Upper lobe of right lung (tissue), 1 donor: Measurements from ENCODE around the gene BTBD1. TPM values are rescaled to one million over a fixed set of nuclear protein-coding genes. Genes with fewer than 3 reads are reported as not detected.

Experiments used
- ATAC-seq: fragments of 200-7000 bp; cut with Tn5 transposase; one replicate; pipeline ENCODE4 v1.9.1; 2020; ENCODE audit warnings: mild to moderate bottlenecking, moderate library complexity
- DNase-seq: peaks from one replicate; pipeline ENCODE4 v3.0.0-alpha.2; 2020
- H3K27ac ChIP-seq: fragments of 200-600 bp; one replicate; pipeline ENCODE4 v1.8.0; 2022
- H3K27me3 ChIP-seq: fragments of 200-600 bp; one replicate; pipeline ENCODE4 v1.8.0; 2022; ENCODE audit warnings: mild to moderate bottlenecking
- H3K36me3 ChIP-seq: fragments of 200-600 bp; one replicate; pipeline ENCODE4 v1.8.0; 2022
- H3K4me1 ChIP-seq: fragments of 200-600 bp; one replicate; pipeline ENCODE4 v1.8.0; 2022
- H3K4me3 ChIP-seq: fragments of 200-600 bp; one replicate; pipeline ENCODE4 v1.8.0; 2022; ENCODE audit warnings: mild to moderate bottlenecking
- H3K9me3 ChIP-seq: fragments of 200-600 bp; one replicate; pipeline ENCODE4 v1.8.0; 2022
- CTCF ChIP-seq: fragments of 200-600 bp; IDR thresholded peaks from one replicate; pipeline ENCODE4 v1.8.0; 2022; ENCODE audit warnings: antibody characterized with exemption
- intact Hi-C: fragments of 100-400 bp; cut with DNase I; formaldehyde crosslinking; loops from one replicate; pipeline ENCODE4 v1.11.0; 2022
- total RNA-seq: library from RNA; stranded (reverse); fragmentation: NEBNext Ultra II Directional; extraction: Animal tissue kit (Norgen Biotek cat#: 25700); gene quantifications from one replicate; pipeline ENCODE4 v1.2.1, GENCODE V29; 2021
- donor health status: DM: no; HTN: yes; CAD: no; lungs with severe emphysema.

The BTBD1 gene
- total RNA-seq, 1 donor from 2014 or later, result 44.6 TPM

GRCh38 chr15:82985688-82986441, 81.2 kb downstream of the BTBD1 start, which contains the start of gene RAMAC:
TSS of gene RAMAC (plus strand) at chr15:82986210. CDS start at chr15:82989019, 2,809 bp downstream.
- intact Hi-C loops, result no loop called here
- H3K4me1 ChIP-seq, result peaks cover 15% of the 10 kb centered on the region
- DNase-seq, result peak; percentile 95
- H3K27ac ChIP-seq, result peak within 1 kb of the TSS; percentile 75
- H3K27me3 ChIP-seq, result no peaks in the 10 kb centered on the region
- no peak for TF ChIP-seq CTCF
- ATAC-seq, result peak; percentile 98
- H3K36me3 ChIP-seq, result peaks cover 26% of the 10 kb centered on the region
- no peaks in the 10 kb centered on the region for H3K9me3 ChIP-seq
- H3K4me3 ChIP-seq, result peak within 1 kb of the TSS; percentile 91

- no peaks in the 10 kb centered on the region for H3K27me3 ChIP-seq
- no peak for TF ChIP-seq CTCF
- no peak overlapping the region for H3K27ac ChIP-seq
- ATAC-seq (no peak), DNase-seq (no peak)
- no peak overlapping the region for H3K4me3 ChIP-seq
- no peaks in the 10 kb centered on the region for H3K36me3 ChIP-seq
- peaks cover 5% of the 10 kb centered on the region for H3K4me1 ChIP-seq
- no peaks in the 10 kb centered on the region for H3K9me3 ChIP-seq
- intact Hi-C loops, result no loop called here
Measured at GRCh38 chr15:82980981-82981380, 86.1 kb downstream of the BTBD1 start.

- Histone ChIP-seq H3K36me3 (no peaks in the 10 kb centered on the region), H3K27ac (no peak overlapping the region), H3K4me1 (no peaks in the 10 kb centered on the region), H3K27me3 (no peaks in the 10 kb centered on the region), H3K9me3 (no peaks in the 10 kb centered on the region), H3K4me3 (no peak overlapping the region)
- intact Hi-C loops, result no loop called here
- ATAC-seq (no peak), DNase-seq (no peak)
- no peak for TF ChIP-seq CTCF
Measured at GRCh38 chr15:82979726-82980125, 87.3 kb downstream of the BTBD1 start.

GRCh38 chr15:82978438-82978837, 88.6 kb downstream of the BTBD1 start:
- no peaks in the 10 kb centered on the region for H3K4me1 ChIP-seq
- ATAC-seq (no peak), DNase-seq (no peak)
- TF ChIP-seq CTCF, result no peak
- H3K27ac ChIP-seq, result no peak overlapping the region
- no peaks in the 10 kb centered on the region for H3K36me3 ChIP-seq
- intact Hi-C loops, result no loop called here
- no peak overlapping the region for H3K4me3 ChIP-seq
- H3K27me3 ChIP-seq, result no peaks in the 10 kb centered on the region
- H3K9me3 ChIP-seq, result no peaks in the 10 kb centered on the region

GRCh38 chr15:82977076-82977475, 90.0 kb downstream of the BTBD1 start:
- no peak for DNase-seq
- no peaks in the 10 kb centered on the region for H3K36me3 ChIP-seq
- no peak for ATAC-seq
- no peak for TF ChIP-seq CTCF
- H3K27ac ChIP-seq, result no peak overlapping the region
- no peaks in the 10 kb centered on the region for H3K9me3 ChIP-seq
- no peak overlapping the region for H3K4me3 ChIP-seq
- no peaks in the 10 kb centered on the region for H3K4me1 ChIP-seq
- no peaks in the 10 kb centered on the region for H3K27me3 ChIP-seq
- intact Hi-C loops, result no loop called here
